Endothelial cell of umbilical vein (primary cell): ENCODE results near the gene LONP1. TPM values are rescaled to one million over a fixed set of nuclear protein-coding genes. Genes with fewer than 3 reads are reported as not detected.

Experiments
- BruUV-seq: library from RNA; stranded (reverse); fragments of 400-500 nt; replicated peaks from 2 replicates; lab custom pipeline; 2021; lab: Mats Ljungman, UMichigan
- CTCF ChIA-PET: fragments of 300-600, 350-600 bp; sonication (Branson Sonifier 250); formaldehyde crosslinking; loops from one replicate; lab custom pipeline; 2021; ENCODE audit warnings: antibody characterized with exemption, inconsistent platforms; lab: Charles Lee
- POLR2A ChIA-PET: fragments of 300-600, 350-600 bp; sonication (Branson Sonifier 250); formaldehyde crosslinking; loops from one replicate; lab custom pipeline; 2021; ENCODE audit warnings: antibody characterized with exemption, inconsistent platforms; lab: Charles Lee
- DNase-seq: peaks from one replicate; pipeline ENCODE4 v3.0.0-alpha.2; 2011; ENCODE audit warnings: low read depth, low spot score
- FAIRE-seq: peaks from 2 replicates; lab custom pipeline; 2011; peaks lifted over from hg19 to GRCh38; lab: Jason Lieb, UNC
- H2AFZ ChIP-seq: 2 replicates; pipeline ENCODE4 v1.6.0; 2012; ENCODE audit warnings: low read depth, low read length, control low read depth, inconsistent platforms
- H3K27ac ChIP-seq: 2 replicates; pipeline ENCODE4 v1.5.1; 2011; ENCODE audit warnings: low read depth, mild to moderate bottlenecking, control low read depth, low read length, moderate library complexity; ENCODE audit not compliant: insufficient read depth
- H3K27me3 ChIP-seq, 2 experiments: 2 replicates each; pipeline versions ENCODE4 v1.6.0 to v1.6.1; 2011; ENCODE audit warnings: low read length in 2 of 2, mixed read lengths in 1 of 2; ENCODE audit not compliant: control insufficient read depth in 2 of 2, insufficient read depth in 2 of 2
- H3K36me3 ChIP-seq, 2 experiments: 2 replicates in 1 of 2; 3 replicates in 1 of 2; pipeline ENCODE4 v1.5.1; 2011; ENCODE audit warnings: low read length in 2 of 2, mild to moderate bottlenecking in 1 of 2, moderate library complexity in 1 of 2; ENCODE audit not compliant: control insufficient read depth in 2 of 2, insufficient read depth in 2 of 2; ENCODE audit errors: extremely low read depth in 1 of 2
- H3K4me1 ChIP-seq: 3 replicates; pipeline ENCODE4 v1.5.1; 2011; ENCODE audit warnings: mild to moderate bottlenecking, low read length; ENCODE audit not compliant: control insufficient read depth, insufficient read depth; ENCODE audit errors: extremely low read depth
- H3K4me2 ChIP-seq: 2 replicates; pipeline ENCODE4 v1.6.1; 2011; ENCODE audit warnings: low read length, control low read depth, mixed read lengths; ENCODE audit not compliant: insufficient read depth
- H3K4me3 ChIP-seq, 3 experiments: fragments of 200-600 bp in 1 of 3; sonication (generic), shearing (Covaris generic) in 1 of 3; replicated peaks in 1 of 3; 2 replicates each; pipeline ENCODE4 v1.5.1; 2011 to 2016; ENCODE audit warnings: control low read depth in 3 of 3, low read length in 3 of 3, mild to moderate bottlenecking in 2 of 3, inconsistent platforms in 1 of 3, low read depth in 1 of 3, moderate library complexity in 1 of 3; ENCODE audit not compliant: insufficient read depth in 1 of 3
- H3K79me2 ChIP-seq: 2 replicates; pipeline ENCODE4 v1.6.0; 2012; ENCODE audit warnings: low read length, inconsistent platforms; ENCODE audit not compliant: control insufficient read depth, insufficient read depth
- H3K9ac ChIP-seq: replicated peaks from 2 replicates; pipeline ENCODE3; 2011; ENCODE audit warnings: low read length, control low read depth; ENCODE audit not compliant: insufficient read depth; ENCODE audit errors: extremely low read depth
- H3K9me1 ChIP-seq: replicated peaks from 3 replicates; pipeline ENCODE4 v1.6.0; 2011; ENCODE audit warnings: mild to moderate bottlenecking, low read length; ENCODE audit not compliant: control insufficient read depth, insufficient read depth; ENCODE audit errors: extremely low read depth
- H3K9me3 ChIP-seq: replicated peaks from 2 replicates; pipeline ENCODE4 v1.5.1; 2012; ENCODE audit warnings: low read length, inconsistent platforms; ENCODE audit not compliant: control insufficient read depth, insufficient read depth
- H4K20me1 ChIP-seq: replicated peaks from 2 replicates; pipeline ENCODE3; 2011; ENCODE audit warnings: mild to moderate bottlenecking, low read length; ENCODE audit not compliant: control insufficient read depth, insufficient read depth; ENCODE audit errors: extremely low read depth
- EZH2 ChIP-seq: IDR thresholded peaks from 2 replicates; pipeline ENCODE4 v1.6.1; 2012; ENCODE audit warnings: borderline replicate concordance, low read depth, mild to moderate bottlenecking, moderate library complexity, low read length, inconsistent platforms; ENCODE audit not compliant: severe bottlenecking
- FOS ChIP-seq: IDR thresholded peaks from 2 replicates; pipeline ENCODE4 v1.6.1; 2011; ENCODE audit warnings: mild to moderate bottlenecking, low read length, moderate library complexity, borderline replicate concordance; ENCODE audit not compliant: insufficient read depth
- GATA2 ChIP-seq: IDR thresholded peaks from 2 replicates; pipeline ENCODE4 v1.7.0; 2011; ENCODE audit warnings: low read depth, mild to moderate bottlenecking, moderate library complexity, mixed read lengths, low read length; ENCODE audit not compliant: insufficient read length, insufficient read depth
- JUN ChIP-seq: IDR thresholded peaks from 2 replicates; pipeline ENCODE4 v1.6.1; 2011; ENCODE audit warnings: borderline replicate concordance, low read depth; ENCODE audit not compliant: insufficient read length, insufficient read depth
- MYC ChIP-seq: IDR thresholded peaks from one replicate; pipeline ENCODE4 v1.6.1; 2011; ENCODE audit warnings: mild to moderate bottlenecking, low read depth, low read length
- POLR2A ChIP-seq: IDR thresholded peaks from 2 replicates; pipeline ENCODE4 v1.6.1; 2012; ENCODE audit warnings: low read depth, mild to moderate bottlenecking, control low read depth, low read length
- POLR2AphosphoS5 ChIP-seq: IDR thresholded peaks from 2 replicates; pipeline ENCODE4 v1.6.1; 2012; ENCODE audit warnings: low read depth, mild to moderate bottlenecking, control low read depth, low read length, moderate library complexity; ENCODE audit not compliant: insufficient read depth
- dilution Hi-C: fragments of 300-500 bp; cut with MboI; formaldehyde crosslinking; loops from one replicate; pipeline ENCODE4 v1.15.0; 2019; ENCODE audit warnings: low sequenced_read_pairs; ENCODE audit not compliant: extremely low pct_ligation_motif_present
- intact Hi-C: fragments of 100-400 bp; cut with micrococcal nuclease; formaldehyde crosslinking; loops from one replicate; pipeline ENCODE4 v1.10.0; 2022
- polyA plus RNA-seq, 4 experiments: library from polyadenylated mRNA; depleted of rRNA in 3 of 4; stranded (reverse) in 3 of 4; unstranded in 1 of 4; fragments of >200 nt; gene quantifications; 2 replicates each; pipeline versions ENCODE4 v1.2.1 to v1.2.3, GENCODE V29; 2011 to 2012; ENCODE audit warnings: missing spikeins in 1 of 4
- total RNA-seq: library from RNA; stranded (reverse); gene quantifications from 2 replicates; pipeline ENCODE4 v1.2.3, GENCODE V29; 2021
- TF ChIP-seq, protein P1 (sequence below): IDR thresholded peaks from 2 replicates; pipeline ENCODE4 v1.6.1; 2011; ENCODE audit not compliant: insufficient read depth, insufficient read length
- TF ChIP-seq, protein P2 (sequence below), 2 donors: IDR thresholded peaks; 1 replicate in 1 of 2; 2 replicates in 1 of 2; pipeline ENCODE4 v1.5.1; 2011; ENCODE audit warnings: low read length in 2 of 2, mild to moderate bottlenecking in 2 of 2, moderate library complexity in 2 of 2, control low read depth in 1 of 2, inconsistent platforms in 1 of 2, low read depth in 1 of 2; ENCODE audit not compliant: insufficient read depth in 1 of 2; ENCODE audit errors: extremely low read depth in 1 of 2

Gene LONP1
- total and polyA plus RNA-seq, 2 donors (not counting 3 experiments of a cell fraction or from before 2014, with no cell fraction given), result 70.0 to 95.7 TPM

DNA sequence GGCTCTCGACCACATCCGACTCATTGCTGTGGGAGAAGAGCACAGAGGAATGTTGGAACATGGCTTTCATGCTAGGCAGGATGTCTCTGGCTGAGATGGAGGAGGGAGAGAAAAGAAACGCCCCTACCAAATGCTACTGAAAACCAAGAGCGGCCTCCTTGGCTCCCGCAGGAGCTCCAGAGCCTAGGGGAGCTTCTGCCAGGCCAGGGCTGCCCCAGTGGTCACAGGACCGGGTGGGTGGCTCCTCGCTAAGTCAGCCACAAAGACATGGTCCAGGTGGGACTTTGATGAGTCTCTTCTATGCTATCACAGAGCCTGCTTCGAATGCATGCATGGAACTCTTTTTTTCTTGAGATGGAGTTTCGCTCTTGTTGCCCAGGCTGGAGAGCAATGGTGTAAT, 6.7 kb downstream of the LONP1 start:
- FAIRE-seq (no peak), DNase-seq (no peak)
- no TSS peak for BruUV-seq
- Histone ChIP-seq H2AFZ (no peak overlapping the region), H3K4me3 (no peak overlapping the region), H3K9me3 (no peaks in the 10 kb centered on the region), H3K27ac (no peak overlapping the region), H3K79me2 (peaks cover 33% of the 10 kb centered on the region), H3K4me1 (peaks cover 3% of the 10 kb centered on the region), H3K36me3 (peaks cover 3 to 26% of the 10 kb centered on the region in 2 experiments), H3K27me3 (no peaks in the 10 kb centered on the region), H3K4me2 (no peak overlapping the region), H3K9ac (no peak overlapping the region), H3K9me1 (no peaks in the 10 kb centered on the region), H4K20me1 (no peaks in the 10 kb centered on the region)
- ChIA-PET CTCF (interaction anchor here (1.3 to 1.6 kb wide), 2 partner anchors 22 to 23 kb away, joined by 3 to 8 read pairs; partner anchors contain the start of gene RPL36), POLR2A (no interaction called here)
- TF ChIP-seq, protein P1, sequence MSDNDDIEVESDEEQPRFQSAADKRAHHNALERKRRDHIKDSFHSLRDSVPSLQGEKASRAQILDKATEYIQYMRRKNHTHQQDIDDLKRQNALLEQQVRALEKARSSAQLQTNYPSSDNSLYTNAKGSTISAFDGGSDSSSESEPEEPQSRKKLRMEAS, result no peak
- no peak for TF ChIP-seq EZH2
- TF ChIP-seq GATA2, result no peak
- TF ChIP-seq, protein P2, sequence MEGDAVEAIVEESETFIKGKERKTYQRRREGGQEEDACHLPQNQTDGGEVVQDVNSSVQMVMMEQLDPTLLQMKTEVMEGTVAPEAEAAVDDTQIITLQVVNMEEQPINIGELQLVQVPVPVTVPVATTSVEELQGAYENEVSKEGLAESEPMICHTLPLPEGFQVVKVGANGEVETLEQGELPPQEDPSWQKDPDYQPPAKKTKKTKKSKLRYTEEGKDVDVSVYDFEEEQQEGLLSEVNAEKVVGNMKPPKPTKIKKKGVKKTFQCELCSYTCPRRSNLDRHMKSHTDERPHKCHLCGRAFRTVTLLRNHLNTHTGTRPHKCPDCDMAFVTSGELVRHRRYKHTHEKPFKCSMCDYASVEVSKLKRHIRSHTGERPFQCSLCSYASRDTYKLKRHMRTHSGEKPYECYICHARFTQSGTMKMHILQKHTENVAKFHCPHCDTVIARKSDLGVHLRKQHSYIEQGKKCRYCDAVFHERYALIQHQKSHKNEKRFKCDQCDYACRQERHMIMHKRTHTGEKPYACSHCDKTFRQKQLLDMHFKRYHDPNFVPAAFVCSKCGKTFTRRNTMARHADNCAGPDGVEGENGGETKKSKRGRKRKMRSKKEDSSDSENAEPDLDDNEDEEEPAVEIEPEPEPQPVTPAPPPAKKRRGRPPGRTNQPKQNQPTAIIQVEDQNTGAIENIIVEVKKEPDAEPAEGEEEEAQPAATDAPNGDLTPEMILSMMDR (IDR thresholded peaks at IDR 0.05; ENCODE audit: extremely low read depth in 1 of 2, insufficient read depth in 1 of 2, low read depth in 1 of 2, low read length in 2 of 2), result no peak
- TF ChIP-seq MYC, result no peak
- no peak for TF ChIP-seq FOS
- TF ChIP-seq JUN, result no peak
- no peak for TF ChIP-seq POLR2AphosphoS5
- no peak for TF ChIP-seq POLR2A
- intact Hi-C loops (no loop called here), dilution Hi-C loops (no loop called here)
